Measurements from ENCODE around the gene STARD10.

STARD10 gene

GRCh38 chr11:72730737-72731136, 63.1 kb downstream of the STARD10 start:
- no peaks in the 10 kb centered on the region for H3K9me3 ChIP-seq (ENCODE audit: severe bottlenecking)
- H3K36me3 ChIP-seq = peaks cover 2% of the 10 kb centered on the region; the same call in 1 of the 2 replicates
- no peak overlapping the region for H3K27ac ChIP-seq
- H3K27me3 ChIP-seq (ENCODE audit: insufficient read depth, low read depth, severe bottlenecking) = no peaks in the 10 kb centered on the region
- H3K4me3 ChIP-seq (ENCODE audit: low read depth, low read length) = no peak overlapping the region
- DNase-seq = no peak
- no peak for TF ChIP-seq CTCF (IDR thresholded peaks at IDR 0.05; ENCODE audit: low read depth, low read length)

- H3K4me3 ChIP-seq (ENCODE audit: low read depth, low read length) = no peak overlapping the region
- no peaks in the 10 kb centered on the region for H3K27me3 ChIP-seq (ENCODE audit: insufficient read depth, low read depth, severe bottlenecking)
- H3K27ac ChIP-seq = no peak overlapping the region
- no peaks in the 10 kb centered on the region for H3K9me3 ChIP-seq (ENCODE audit: severe bottlenecking)
- peaks cover 5% of the 10 kb centered on the region; the same call in 1 of the 2 replicates for H3K36me3 ChIP-seq
- TF ChIP-seq CTCF (IDR thresholded peaks at IDR 0.05; ENCODE audit: low read depth, low read length) = no peak
- DNase-seq = no peak
Observed at GRCh38 chr11:72730243-72730642, 63.6 kb downstream of the STARD10 start.

GRCh38 chr11:72727521-72727920, 66.3 kb downstream of the STARD10 start:
- no peaks in the 10 kb centered on the region for H3K27me3 ChIP-seq (ENCODE audit: insufficient read depth, low read depth, severe bottlenecking)
- H3K36me3 ChIP-seq = peaks cover 12% of the 10 kb centered on the region
- TF ChIP-seq CTCF (IDR thresholded peaks at IDR 0.05; ENCODE audit: low read depth, low read length) = no peak

GRCh38 chr11:72726266-72727220, 67.3 kb downstream of the STARD10 start:
- no peak for TF ChIP-seq CTCF (IDR thresholded peaks at IDR 0.05; ENCODE audit: low read depth, low read length)
- Histone ChIP-seq H3K27ac (no peak overlapping the region), H3K4me3 (ENCODE audit: low read depth, low read length) (no peak overlapping the region), H3K9me3 (ENCODE audit: severe bottlenecking) (no peaks in the 10 kb centered on the region), H3K36me3 (peaks cover 12% of the 10 kb centered on the region), H3K27me3 (ENCODE audit: insufficient read depth, low read depth, severe bottlenecking) (no peaks in the 10 kb centered on the region)
- DNase-seq = no peak

More at GRCh38 chr11:72727521-72727920, 66.3 kb downstream of the STARD10 start:
- H3K4me3 ChIP-seq (ENCODE audit: low read depth, low read length) = no peak overlapping the region
- H3K9me3 ChIP-seq (ENCODE audit: severe bottlenecking) = no peaks in the 10 kb centered on the region
- no peak for DNase-seq
- H3K27ac ChIP-seq = no peak overlapping the region

GRCh38 chr11:72725724-72726028, 68.2 kb downstream of the STARD10 start:
- no peaks in the 10 kb centered on the region for H3K9me3 ChIP-seq (ENCODE audit: severe bottlenecking)
- H3K27ac ChIP-seq = no peak overlapping the region
- H3K36me3 ChIP-seq = peaks cover 12% of the 10 kb centered on the region
- no peak for DNase-seq
- no peaks in the 10 kb centered on the region for H3K27me3 ChIP-seq (ENCODE audit: insufficient read depth, low read depth, severe bottlenecking)
- no peak overlapping the region for H3K4me3 ChIP-seq (ENCODE audit: low read depth, low read length)
- no peak for TF ChIP-seq CTCF (IDR thresholded peaks at IDR 0.05; ENCODE audit: low read depth, low read length)

Measured in WERI-Rb-1 (cell line).